ENCODE measurements around the gene TBX4.

The TBX4 gene

GRCh38 chr17:61517843-61518606 lies 65.8 kb downstream of the TBX4 start:
- H4K20me1 ChIP-seq (ENCODE audit: insufficient read depth, low read length, poor library complexity, severe bottlenecking), result no peaks in the 10 kb centered on the region
- no peaks in the 10 kb centered on the region for H3K9me2 ChIP-seq (replicated peaks; ENCODE audit: low read depth, low read length)
- no peaks in the 10 kb centered on the region for H3K9me3 ChIP-seq (ENCODE audit: insufficient read depth, low read depth, low read length)
- H3K4me2 ChIP-seq (ENCODE audit: low read depth, low read length, poor library complexity, severe bottlenecking), result no peak overlapping the region
- H3K9ac ChIP-seq (ENCODE audit: low read depth, low read length, poor library complexity, severe bottlenecking), result no peak overlapping the region
- no peaks in the 10 kb centered on the region for H3K4me1 ChIP-seq (ENCODE audit: insufficient read depth, low read length, poor library complexity, severe bottlenecking)
- H3K27me3 ChIP-seq (ENCODE audit: insufficient read depth, low read length, poor library complexity, severe bottlenecking), result no peaks in the 10 kb centered on the region
- H3K36me3 ChIP-seq (ENCODE audit: insufficient read depth, low read length), result no peaks in the 10 kb centered on the region
- no peak overlapping the region for H3K4me3 ChIP-seq (ENCODE audit: low read length, poor library complexity, severe bottlenecking)
- H2AFZ ChIP-seq (ENCODE audit: low read length), result no peak overlapping the region
- no peaks in the 10 kb centered on the region for H3F3A ChIP-seq (ENCODE audit: low read depth)
- H3K79me2 ChIP-seq (ENCODE audit: insufficient read depth, low read length), result no peaks in the 10 kb centered on the region
- no peak for TF ChIP-seq CTCF (conservative IDR thresholded peaks at IDR 0.05; ENCODE audit: low read length)
- no peak for TF ChIP-seq EZH2phosphoT487 (IDR thresholded peaks at IDR 0.05; ENCODE audit: borderline replicate concordance)

DNA sequence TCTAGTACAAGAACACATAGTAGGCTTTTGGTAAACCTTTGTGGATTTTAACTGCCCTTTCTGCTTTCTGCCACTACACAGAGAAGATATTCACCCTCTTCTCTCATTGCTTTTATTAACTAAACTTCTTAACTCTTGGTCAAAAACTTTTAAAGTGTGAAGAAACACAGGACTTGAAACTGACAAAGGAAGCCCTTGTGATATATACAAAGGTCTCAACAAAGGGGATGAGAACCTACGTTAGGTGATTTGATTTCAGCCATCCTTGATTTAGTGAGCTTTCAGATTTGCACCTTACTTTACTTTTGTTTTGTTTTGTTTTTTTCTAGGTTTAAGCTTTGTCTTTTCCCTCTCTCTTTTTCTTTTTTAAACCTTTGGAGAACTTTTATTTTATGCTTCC lies 66.9 kb downstream of the TBX4 start:
- Histone ChIP-seq H4K20me1 (ENCODE audit: insufficient read depth, low read length, poor library complexity, severe bottlenecking) (no peaks in the 10 kb centered on the region), H3K4me3 (ENCODE audit: low read length, poor library complexity, severe bottlenecking) (no peak overlapping the region), H3K9me3 (ENCODE audit: insufficient read depth, low read depth, low read length) (no peaks in the 10 kb centered on the region), H3K9me2 (replicated peaks; ENCODE audit: low read depth, low read length) (no peaks in the 10 kb centered on the region), H3F3A (ENCODE audit: low read depth) (no peaks in the 10 kb centered on the region), H3K4me2 (ENCODE audit: low read depth, low read length, poor library complexity, severe bottlenecking) (no peak overlapping the region), H3K9ac (ENCODE audit: low read depth, low read length, poor library complexity, severe bottlenecking) (no peak overlapping the region), H3K4me1 (ENCODE audit: insufficient read depth, low read length, poor library complexity, severe bottlenecking) (no peaks in the 10 kb centered on the region), H2AFZ (ENCODE audit: low read length) (0 out of 2 replicates have a peak overlapping the region, but pooled peaks have one; percentile 14), H3K27me3 (ENCODE audit: insufficient read depth, low read length, poor library complexity, severe bottlenecking) (no peaks in the 10 kb centered on the region), H3K79me2 (ENCODE audit: insufficient read depth, low read length) (no peaks in the 10 kb centered on the region), H3K36me3 (ENCODE audit: insufficient read depth, low read length) (no peaks in the 10 kb centered on the region)
- TF ChIP-seq EZH2phosphoT487 (IDR thresholded peaks at IDR 0.05; ENCODE audit: borderline replicate concordance), result no peak
- TF ChIP-seq CTCF (conservative IDR thresholded peaks at IDR 0.05; ENCODE audit: low read length), result no peak

GRCh38 chr17:61519754-61520440 lies 67.7 kb downstream of the TBX4 start:
- Histone ChIP-seq H3K4me1 (ENCODE audit: insufficient read depth, low read length, poor library complexity, severe bottlenecking) (no peaks in the 10 kb centered on the region), H2AFZ (ENCODE audit: low read length) (no peak overlapping the region), H4K20me1 (ENCODE audit: insufficient read depth, low read length, poor library complexity, severe bottlenecking) (no peaks in the 10 kb centered on the region), H3K27me3 (ENCODE audit: insufficient read depth, low read length, poor library complexity, severe bottlenecking) (no peaks in the 10 kb centered on the region), H3K9me2 (replicated peaks; ENCODE audit: low read depth, low read length) (no peaks in the 10 kb centered on the region), H3K36me3 (ENCODE audit: insufficient read depth, low read length) (no peaks in the 10 kb centered on the region), H3K9ac (ENCODE audit: low read depth, low read length, poor library complexity, severe bottlenecking) (no peak overlapping the region), H3F3A (ENCODE audit: low read depth) (no peaks in the 10 kb centered on the region), H3K9me3 (ENCODE audit: insufficient read depth, low read depth, low read length) (no peaks in the 10 kb centered on the region), H3K4me2 (ENCODE audit: low read depth, low read length, poor library complexity, severe bottlenecking) (no peak overlapping the region), H3K4me3 (ENCODE audit: low read length, poor library complexity, severe bottlenecking) (no peak overlapping the region), H3K79me2 (ENCODE audit: insufficient read depth, low read length) (no peaks in the 10 kb centered on the region)
- no peak for TF ChIP-seq CTCF (conservative IDR thresholded peaks at IDR 0.05; ENCODE audit: low read length)
- TF ChIP-seq EZH2phosphoT487 (IDR thresholded peaks at IDR 0.05; ENCODE audit: borderline replicate concordance), result no peak
